CD4-positive, alpha-beta T cell treated with Interleukin-2 at 100 ng/mL for 4 hours (primary cell): Measurements from ENCODE around the gene ADGRB2.
"Not testable (repeated sequence)": the region's sequence is repeated elsewhere in the genome, so short reads cannot be mapped to it uniquely, and the experiment has no call there.

Experiments
- DNase-seq: peaks from one replicate; pipeline ENCODE4 v3.0.0-alpha.2; 2020; ENCODE audit warnings: low spot score

ADGRB2 gene

GRCh38 chr1:31725134-31725533 is 39.0 kb downstream of the ADGRB2 start:
- no peak for DNase-seq

- DNase-seq, result peak; percentile 31
Observed at GRCh38 chr1:31723828-31724359, 40.2 kb downstream of the ADGRB2 start.

GRCh38 chr1:31718327-31718897 is 45.7 kb downstream of the ADGRB2 start:
- no peak for DNase-seq

- no peak for DNase-seq
Observed at GRCh38 chr1:31717341-31717740, 46.8 kb downstream of the ADGRB2 start.

GRCh38 chr1:31715873-31716220 is 48.3 kb downstream of the ADGRB2 start:
- no peak for DNase-seq

GRCh38 chr1:31715087-31715872 is 48.9 kb downstream of the ADGRB2 start:
- peak; percentile 12 for DNase-seq

- peak; percentile 35 for DNase-seq
Observed at GRCh38 chr1:31714442-31715086, 49.6 kb downstream of the ADGRB2 start.

GRCh38 chr1:31712630-31713029 is 51.5 kb downstream of the ADGRB2 start:
- DNase-seq, result no peak

GRCh38 chr1:31712068-31712467 is 52.1 kb downstream of the ADGRB2 start:
- DNase-seq, result no peak

GRCh38 chr1:31708324-31708723 is 55.8 kb downstream of the ADGRB2 start:
- DNase-seq, result no peak

- no peak for DNase-seq
Observed at GRCh38 chr1:31707711-31708110, 56.4 kb downstream of the ADGRB2 start.

- not testable (repeated sequence) for DNase-seq
Observed at GRCh38 chr1:31707059-31707600, 57.0 kb downstream of the ADGRB2 start.

- DNase-seq, result no peak
Observed at GRCh38 chr1:31706384-31707058, 57.6 kb downstream of the ADGRB2 start.

- DNase-seq, result peak; percentile 59
Observed at GRCh38 chr1:31705080-31705866, 58.9 kb downstream of the ADGRB2 start.

GRCh38 chr1:31704271-31705079 is 59.7 kb downstream of the ADGRB2 start:
- no peak for DNase-seq

- no peak for DNase-seq
Observed at GRCh38 chr1:31703431-31704270, 60.5 kb downstream of the ADGRB2 start, which contains the start of gene COL16A1. TSS of gene COL16A1 (minus strand) at chr1:31704017. CDS start at chr1:31702193, 1,824 bp downstream.

- no peak for DNase-seq
Observed at GRCh38 chr1:31702836-31703404, 61.2 kb downstream of the ADGRB2 start.

- peak; percentile 34 for DNase-seq
Observed at GRCh38 chr1:31701091-31701736, 62.9 kb downstream of the ADGRB2 start.
